ENCODE data around the gene OPCML. TPM values are rescaled to one million over a fixed set of nuclear protein-coding genes. Genes with fewer than 3 reads are reported as not detected.

OPCML gene
- total and polyA plus RNA-seq, 2 donors from 2014 or later = 0.77 to 1.1 TPM

GRCh38 chr11:132839236-132839945 is 692.9 kb downstream of the OPCML start:
- Histone ChIP-seq H3K4me1 (ENCODE audit: control insufficient read depth in 2 of 3, insufficient read depth in 2 of 3, low read depth in 1 of 3, low read length in 3 of 3) (no peaks in the 10 kb centered on the region), H3K9me3 (ENCODE audit: control insufficient read depth in 2 of 3, insufficient read depth in 1 of 3, low read length in 3 of 3) (no peaks in the 10 kb centered on the region), H3K9ac (ENCODE audit: low read length in 3 of 3) (no peak overlapping the region), H3K27me3 (ENCODE audit: control insufficient read depth, insufficient read depth, low read length) (no peaks in the 10 kb centered on the region), H3K36me3 (ENCODE audit: control insufficient read depth in 2 of 3, insufficient read depth in 3 of 3, low read length in 3 of 3) (no peaks in the 10 kb centered on the region), H3K4me3 (ENCODE audit: low read length in 3 of 3) (no peak overlapping the region), H3K27ac (ENCODE audit: low read depth in 2 of 2, low read length in 2 of 2) (no peak overlapping the region)
- DNase-seq (no peak), FAIRE-seq (no peak)
- intact Hi-C loops (cut with DNase I) = no loop called here
- TF ChIP-seq CTCF (IDR thresholded peaks at IDR 0.05; ENCODE audit: borderline replicate concordance, extremely low read depth, insufficient read depth) = no peak

- H3K9me3 ChIP-seq (ENCODE audit: control insufficient read depth in 2 of 3, insufficient read depth in 1 of 3, low read length in 3 of 3) = no peaks in the 10 kb centered on the region
- no peak overlapping the region for H3K9ac ChIP-seq (ENCODE audit: low read length in 3 of 3)
- no peaks in the 10 kb centered on the region for H3K4me1 ChIP-seq (ENCODE audit: control insufficient read depth in 2 of 3, insufficient read depth in 2 of 3, low read depth in 1 of 3, low read length in 3 of 3)
- FAIRE-seq = no peak
- TF ChIP-seq CTCF (IDR thresholded peaks at IDR 0.05; ENCODE audit: borderline replicate concordance, extremely low read depth, insufficient read depth) = no peak
- intact Hi-C loops (cut with DNase I) = no loop called here
- no peak overlapping the region for H3K27ac ChIP-seq (ENCODE audit: low read depth in 2 of 2, low read length in 2 of 2)
- no peaks in the 10 kb centered on the region for H3K27me3 ChIP-seq (ENCODE audit: control insufficient read depth, insufficient read depth, low read length)
- no peaks in the 10 kb centered on the region for H3K36me3 ChIP-seq (ENCODE audit: control insufficient read depth in 2 of 3, insufficient read depth in 3 of 3, low read length in 3 of 3)
- no peak overlapping the region for H3K4me3 ChIP-seq (ENCODE audit: low read length in 3 of 3)
- no peak for DNase-seq
Measured at GRCh38 chr11:132838627-132839026, 693.7 kb downstream of the OPCML start.

GRCh38 chr11:132831272-132831671 is 701.0 kb downstream of the OPCML start:
- no peak for DNase-seq
- no peaks in the 10 kb centered on the region for H3K9me3 ChIP-seq (ENCODE audit: control insufficient read depth in 2 of 3, insufficient read depth in 1 of 3, low read length in 3 of 3)
- no peaks in the 10 kb centered on the region for H3K36me3 ChIP-seq (ENCODE audit: control insufficient read depth in 2 of 3, insufficient read depth in 3 of 3, low read length in 3 of 3)
- H3K4me1 ChIP-seq (ENCODE audit: control insufficient read depth in 2 of 3, insufficient read depth in 2 of 3, low read depth in 1 of 3, low read length in 3 of 3) = no peaks in the 10 kb centered on the region
- no peak overlapping the region for H3K4me3 ChIP-seq (ENCODE audit: low read length in 3 of 3)
- H3K27me3 ChIP-seq (ENCODE audit: control insufficient read depth, insufficient read depth, low read length) = no peaks in the 10 kb centered on the region
- intact Hi-C loops (cut with DNase I) = no loop called here
- no peak overlapping the region for H3K9ac ChIP-seq (ENCODE audit: low read length in 3 of 3)
- H3K27ac ChIP-seq (ENCODE audit: low read depth in 2 of 2, low read length in 2 of 2) = no peak overlapping the region
- no peak for TF ChIP-seq CTCF (IDR thresholded peaks at IDR 0.05; ENCODE audit: borderline replicate concordance, extremely low read depth, insufficient read depth)
- no peak for FAIRE-seq

GRCh38 chr11:132824642-132825041 is 707.7 kb downstream of the OPCML start:
- H3K4me1 ChIP-seq (ENCODE audit: control insufficient read depth in 2 of 3, insufficient read depth in 2 of 3, low read depth in 1 of 3, low read length in 3 of 3) = no peaks in the 10 kb centered on the region
- DNase-seq = no peak
- TF ChIP-seq CTCF (IDR thresholded peaks at IDR 0.05; ENCODE audit: borderline replicate concordance, extremely low read depth, insufficient read depth) = no peak
- no peaks in the 10 kb centered on the region for H3K9me3 ChIP-seq (ENCODE audit: control insufficient read depth in 2 of 3, insufficient read depth in 1 of 3, low read length in 3 of 3)
- intact Hi-C loops (cut with DNase I) = no loop called here
- H3K4me3 ChIP-seq (ENCODE audit: low read length in 3 of 3) = no peak overlapping the region
- H3K27ac ChIP-seq (ENCODE audit: low read depth in 2 of 2, low read length in 2 of 2) = no peak overlapping the region
- H3K27me3 ChIP-seq (ENCODE audit: control insufficient read depth, insufficient read depth, low read length) = no peaks in the 10 kb centered on the region
- FAIRE-seq = no peak
- no peak overlapping the region for H3K9ac ChIP-seq (ENCODE audit: low read length in 3 of 3)
- H3K36me3 ChIP-seq (ENCODE audit: control insufficient read depth in 2 of 3, insufficient read depth in 3 of 3, low read length in 3 of 3) = no peaks in the 10 kb centered on the region

All from kidney (tissue), 14 donors.